ENCODE measurements around the gene POFUT1.

DNA sequence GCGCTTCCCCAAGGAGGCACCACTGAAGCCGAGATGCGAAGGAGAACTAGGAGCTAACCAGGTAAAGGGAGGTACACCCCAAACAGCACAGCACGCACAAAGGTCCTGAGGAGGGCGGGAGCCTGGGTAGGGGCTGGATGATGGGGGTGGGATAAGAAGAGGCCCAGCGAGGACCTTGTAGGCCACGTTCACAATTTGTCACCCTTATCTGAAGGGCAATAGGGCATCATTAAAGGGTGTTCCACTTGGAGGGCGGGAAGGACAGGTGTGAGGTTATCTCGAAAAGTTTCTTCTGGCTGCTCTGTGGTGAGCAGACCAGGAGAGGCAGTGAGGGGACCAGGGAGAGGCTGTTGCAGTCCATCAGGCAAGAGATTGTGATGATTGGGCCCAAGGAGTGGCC lies 25.6 kb downstream of the POFUT1 start:
- TF ChIP-seq, protein P1, sequence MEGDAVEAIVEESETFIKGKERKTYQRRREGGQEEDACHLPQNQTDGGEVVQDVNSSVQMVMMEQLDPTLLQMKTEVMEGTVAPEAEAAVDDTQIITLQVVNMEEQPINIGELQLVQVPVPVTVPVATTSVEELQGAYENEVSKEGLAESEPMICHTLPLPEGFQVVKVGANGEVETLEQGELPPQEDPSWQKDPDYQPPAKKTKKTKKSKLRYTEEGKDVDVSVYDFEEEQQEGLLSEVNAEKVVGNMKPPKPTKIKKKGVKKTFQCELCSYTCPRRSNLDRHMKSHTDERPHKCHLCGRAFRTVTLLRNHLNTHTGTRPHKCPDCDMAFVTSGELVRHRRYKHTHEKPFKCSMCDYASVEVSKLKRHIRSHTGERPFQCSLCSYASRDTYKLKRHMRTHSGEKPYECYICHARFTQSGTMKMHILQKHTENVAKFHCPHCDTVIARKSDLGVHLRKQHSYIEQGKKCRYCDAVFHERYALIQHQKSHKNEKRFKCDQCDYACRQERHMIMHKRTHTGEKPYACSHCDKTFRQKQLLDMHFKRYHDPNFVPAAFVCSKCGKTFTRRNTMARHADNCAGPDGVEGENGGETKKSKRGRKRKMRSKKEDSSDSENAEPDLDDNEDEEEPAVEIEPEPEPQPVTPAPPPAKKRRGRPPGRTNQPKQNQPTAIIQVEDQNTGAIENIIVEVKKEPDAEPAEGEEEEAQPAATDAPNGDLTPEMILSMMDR (IDR thresholded peaks at IDR 0.05), result no peak
- TF ChIP-seq POLR2A (IDR thresholded peaks at IDR 0.05), result no peak

Data from heart left ventricle (tissue), 13 donors.